GM23248 (cell line): ENCODE results near the gene ATF3.

Source experiments
- EZH2 ChIP-seq: fragments of 200-600 bp; sonication (generic); IDR thresholded peaks from 2 replicates; pipeline ENCODE4 v1.6.1; 2018; ENCODE audit warnings: antibody characterized with exemption, mild to moderate bottlenecking; ENCODE audit not compliant: insufficient read depth, poor library complexity, severe bottlenecking
- EZH2phosphoT487 ChIP-seq: fragments of 200-600 bp; sonication (generic); IDR thresholded peaks from 2 replicates; pipeline ENCODE4 v1.6.1; 2018; ENCODE audit warnings: antibody characterized with exemption, moderate library complexity, mild to moderate bottlenecking, low read depth; ENCODE audit not compliant: insufficient read depth

- no peak for TF ChIP-seq EZH2
- TF ChIP-seq EZH2phosphoT487, result no peak
Measured at GRCh38 chr1:212655668-212656440, 47.3 kb downstream of the ATF3 start.
